NCI-H128 (cell line): ENCODE results near the gene RNMT.
"Not testable (repeated sequence)": the region's sequence is repeated elsewhere in the genome, so short reads cannot be mapped to it uniquely, and the experiment has no call there.

Experiments used
- DNase-seq: peaks from one replicate; lab custom pipeline; 2025; ENCODE audit not compliant: unreplicated experiment; lab: John Stamatoyannopoulos, UW

RNMT gene

GRCh38 chr18:13735681-13736080 is 9.2 kb downstream of the RNMT start:
- no peak for DNase-seq

GRCh38 chr18:13745696-13746095 is 19.2 kb downstream of the RNMT start:
- DNase-seq, result no peak

GRCh38 chr18:13746633-13747032 is 20.2 kb downstream of the RNMT start:
- no peak for DNase-seq

DNA sequence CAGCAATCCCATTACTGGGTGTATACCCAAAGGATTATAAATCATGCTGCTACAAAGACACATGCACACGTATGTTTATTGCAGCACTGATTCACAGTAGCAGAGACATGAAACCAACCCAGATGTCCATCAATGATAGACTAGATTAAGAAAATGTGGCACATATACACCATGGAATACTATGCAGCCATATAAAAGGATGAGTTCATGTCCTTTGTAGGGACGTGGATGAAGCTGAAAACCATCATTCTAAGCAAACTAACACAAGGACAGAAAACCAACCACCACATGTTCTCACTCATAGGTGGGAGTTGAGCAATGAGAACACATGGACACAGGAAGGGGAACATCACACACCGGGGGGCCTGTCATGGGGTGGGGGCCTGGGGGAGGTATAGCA is 25.1 kb downstream of the RNMT start:
- DNase-seq, result not testable (repeated sequence)

DNA sequence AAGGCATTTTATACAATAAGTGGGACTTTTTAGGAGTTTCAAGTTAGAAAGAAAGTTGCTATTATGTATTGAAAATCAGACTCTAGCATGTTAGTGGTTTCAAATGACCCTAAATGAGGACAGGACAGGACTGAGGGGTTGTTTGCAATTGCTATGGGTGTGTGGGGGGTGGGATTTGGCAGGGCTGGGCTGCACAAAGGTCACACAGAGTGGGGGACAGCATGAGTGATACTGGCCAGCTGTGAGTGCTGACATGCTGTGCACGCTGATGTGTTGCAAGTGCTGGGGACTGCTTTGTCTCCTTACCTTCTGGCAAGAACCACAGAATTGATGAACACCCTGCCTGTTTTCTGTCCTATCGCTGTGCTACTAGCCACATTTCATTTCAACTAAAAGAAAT is 29.8 kb downstream of the RNMT start:
- no peak for DNase-seq

GRCh38 chr18:13756671-13757070 is 30.2 kb downstream of the RNMT start:
- no peak for DNase-seq

- DNase-seq, result no peak
Measured at GRCh38 chr18:13758622-13759021, 32.1 kb downstream of the RNMT start.

GRCh38 chr18:13760047-13760446 is 33.6 kb downstream of the RNMT start:
- no peak for DNase-seq

DNA sequence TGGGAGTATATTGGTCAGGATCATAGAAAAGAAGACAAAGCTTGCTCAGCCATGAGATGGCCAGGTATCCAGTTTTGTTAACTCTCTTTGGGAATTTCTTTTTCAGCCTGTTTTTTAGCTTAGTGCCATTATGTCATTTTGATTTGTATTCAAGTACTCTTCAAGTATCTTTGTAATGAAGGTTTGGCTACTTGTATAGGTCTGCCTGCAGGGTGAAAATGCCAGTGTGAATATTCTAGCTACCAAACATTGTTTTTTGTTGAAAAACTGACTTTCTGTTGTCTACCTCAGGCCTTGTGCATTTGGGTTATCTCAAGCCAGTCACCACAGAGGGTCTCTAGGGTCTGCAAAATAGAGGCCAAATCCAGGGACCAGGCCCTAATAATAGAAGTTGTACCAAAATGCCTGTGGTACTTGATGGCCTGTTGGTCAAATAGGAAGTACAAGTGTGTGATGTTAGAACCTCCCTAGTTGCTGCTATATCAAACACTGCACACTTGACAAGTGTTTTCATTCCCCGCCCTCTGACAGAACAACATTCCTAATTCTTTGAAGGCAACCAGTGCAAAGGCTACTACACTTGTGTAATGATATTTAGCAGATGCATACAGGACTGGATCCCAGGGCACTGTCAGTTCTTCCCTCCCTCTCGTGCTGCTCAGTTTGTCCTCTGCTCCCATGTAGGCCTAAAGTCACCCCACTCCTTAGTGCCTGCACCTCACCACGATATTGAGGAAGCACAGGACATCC is 36.4 kb downstream of the RNMT start:
- no peak for DNase-seq

DNA sequence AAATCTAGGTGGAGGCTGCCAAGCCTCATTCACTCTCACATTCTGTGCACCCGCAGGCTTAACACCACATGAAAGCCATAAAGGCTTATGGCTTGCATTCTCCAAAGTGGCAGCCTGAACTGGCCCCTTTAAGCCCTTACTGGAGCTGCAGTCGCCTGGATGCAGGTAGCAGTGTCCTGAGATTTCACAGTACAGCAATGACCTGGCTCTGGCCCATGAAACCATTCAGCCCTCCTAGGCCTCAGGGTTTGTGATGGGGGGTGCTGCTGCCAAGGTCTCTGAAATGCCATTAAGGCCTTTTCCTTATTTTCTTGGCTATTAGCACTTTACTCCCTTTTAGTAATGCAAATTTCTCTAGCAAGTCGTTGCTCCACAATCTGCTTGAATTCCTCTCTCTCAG is 48.6 kb downstream of the RNMT start:
- DNase-seq, result no peak

- no peak for DNase-seq
Measured at GRCh38 chr18:13791181-13791580, 64.7 kb downstream of the RNMT start.

DNA sequence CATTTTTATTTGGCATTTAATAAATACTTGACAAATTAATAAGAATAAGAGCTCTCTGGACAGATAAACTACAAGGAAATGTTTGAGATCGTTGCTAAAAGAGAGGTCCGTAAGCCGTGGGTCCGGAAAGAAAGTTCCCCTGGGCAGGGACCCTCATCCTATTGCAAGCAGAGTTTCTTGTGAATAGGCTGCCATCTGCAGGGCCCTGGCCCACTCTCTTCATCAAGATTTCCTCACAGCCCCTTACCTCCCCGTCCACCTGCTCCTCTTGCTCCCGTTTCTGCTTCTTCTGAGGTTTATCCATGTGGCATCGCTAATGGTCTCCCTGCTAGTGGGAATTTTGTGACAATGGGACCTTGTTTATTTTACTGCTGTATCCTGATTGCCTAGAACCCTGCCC is 67.3 kb downstream of the RNMT start:
- no peak for DNase-seq

- DNase-seq, result no peak
Measured at GRCh38 chr18:13796515-13796914, 70.0 kb downstream of the RNMT start.

DNA sequence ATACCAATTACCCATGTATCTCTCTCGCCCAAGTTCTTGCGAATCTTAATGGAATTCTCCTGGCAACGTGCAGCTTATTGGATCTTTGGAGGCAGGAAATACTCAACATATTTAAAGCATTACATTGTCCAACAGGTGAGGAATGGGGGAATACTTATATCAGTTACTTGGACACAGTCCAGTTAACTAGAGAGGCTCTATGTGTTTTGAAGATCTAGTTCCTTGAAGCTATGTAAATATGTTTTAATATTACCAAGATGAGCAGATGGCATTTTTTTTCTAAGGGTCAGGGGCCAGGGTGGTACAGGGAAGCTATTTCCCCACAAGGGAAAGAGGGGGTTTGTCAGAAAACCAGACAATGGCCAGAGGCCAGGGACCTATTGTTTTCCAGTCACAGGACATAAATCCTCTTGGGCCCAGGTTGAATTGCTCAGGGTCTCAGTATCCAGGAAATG is 70.7 kb downstream of the RNMT start:
- DNase-seq, result no peak

DNA sequence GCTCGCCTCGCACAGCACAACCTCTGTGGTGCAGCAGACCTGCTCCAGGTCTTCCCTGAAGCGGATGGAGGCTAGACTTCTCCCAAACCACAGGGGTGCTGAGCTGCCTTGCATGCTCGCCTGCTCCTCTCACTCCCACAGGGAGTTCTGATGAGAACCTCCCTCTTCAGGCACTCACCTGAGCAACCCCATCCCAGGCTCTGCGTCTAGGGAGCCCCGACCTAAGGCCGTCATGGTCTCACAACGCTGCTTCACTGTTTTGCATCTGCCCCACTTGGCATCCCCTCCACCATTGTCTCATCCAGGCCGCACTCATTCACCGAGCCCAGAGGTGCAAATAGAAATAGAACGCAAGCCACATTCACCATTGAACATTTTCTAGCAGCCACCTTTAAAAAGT is 72.9 kb downstream of the RNMT start:
- DNase-seq, result no peak

DNA sequence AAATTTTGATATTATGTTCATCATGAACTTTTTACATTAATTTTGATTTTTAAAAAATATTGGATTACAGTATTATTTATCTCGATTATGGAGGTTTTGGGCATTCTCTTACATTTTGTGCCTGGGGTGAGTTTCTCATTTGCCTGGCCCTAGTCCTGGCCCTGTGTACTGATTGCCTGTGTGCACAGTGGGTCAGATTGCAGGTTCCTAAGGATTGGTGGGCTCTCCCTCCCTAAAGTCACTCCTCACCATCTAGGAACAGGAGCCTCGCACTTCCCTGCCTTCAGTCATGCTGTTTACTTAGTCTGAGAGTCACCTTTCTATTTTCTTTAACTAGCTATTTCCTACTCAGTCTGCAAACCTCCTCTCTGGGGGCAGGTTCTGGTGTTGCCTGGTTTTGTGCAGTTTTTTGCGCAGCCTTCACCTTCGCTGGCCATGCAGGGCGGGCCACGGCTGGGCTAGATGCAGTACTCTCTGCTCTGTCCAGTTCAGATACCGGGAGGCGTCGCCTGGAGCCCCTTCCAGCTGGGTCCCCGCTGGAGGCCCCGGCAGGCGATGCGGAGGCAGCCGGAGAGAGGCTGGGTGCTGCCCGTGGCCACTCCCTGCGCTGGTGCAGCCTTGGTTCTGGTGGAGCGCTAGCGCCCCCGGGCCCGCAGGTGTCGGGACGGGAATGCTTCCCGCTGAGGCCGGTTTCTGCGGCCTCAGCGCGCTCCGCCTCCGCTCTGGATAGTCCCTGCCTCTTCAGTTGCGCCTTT is 74.2 kb downstream of the RNMT start:
- DNase-seq, result peak; percentile 59

GRCh38 chr18:13801260-13801601 is 74.8 kb downstream of the RNMT start:
- no peak for DNase-seq

DNA sequence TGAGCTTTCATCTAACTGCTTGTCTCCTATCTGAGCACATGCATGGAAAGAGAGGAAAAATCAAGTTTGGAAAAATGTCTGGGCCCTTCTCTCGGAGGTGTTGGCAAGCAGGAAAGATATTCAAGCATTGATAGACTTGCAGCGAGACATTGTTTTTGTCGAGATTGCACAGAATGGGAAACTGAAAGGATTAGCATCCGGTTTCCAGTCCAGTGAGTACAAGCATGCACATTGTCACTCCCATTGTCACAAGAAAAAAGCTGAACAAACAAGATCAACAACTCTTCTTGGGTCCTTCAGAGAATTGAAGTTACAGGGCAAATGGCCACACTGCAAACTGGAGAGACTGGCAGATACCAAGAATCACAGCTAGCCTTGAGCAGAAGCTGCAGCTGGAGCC is 77.8 kb downstream of the RNMT start:
- no peak for DNase-seq

- no peak for DNase-seq
Measured at GRCh38 chr18:13808294-13809042, 82.0 kb downstream of the RNMT start.

GRCh38 chr18:13809043-13809430 is 82.6 kb downstream of the RNMT start:
- DNase-seq, result no peak

DNA sequence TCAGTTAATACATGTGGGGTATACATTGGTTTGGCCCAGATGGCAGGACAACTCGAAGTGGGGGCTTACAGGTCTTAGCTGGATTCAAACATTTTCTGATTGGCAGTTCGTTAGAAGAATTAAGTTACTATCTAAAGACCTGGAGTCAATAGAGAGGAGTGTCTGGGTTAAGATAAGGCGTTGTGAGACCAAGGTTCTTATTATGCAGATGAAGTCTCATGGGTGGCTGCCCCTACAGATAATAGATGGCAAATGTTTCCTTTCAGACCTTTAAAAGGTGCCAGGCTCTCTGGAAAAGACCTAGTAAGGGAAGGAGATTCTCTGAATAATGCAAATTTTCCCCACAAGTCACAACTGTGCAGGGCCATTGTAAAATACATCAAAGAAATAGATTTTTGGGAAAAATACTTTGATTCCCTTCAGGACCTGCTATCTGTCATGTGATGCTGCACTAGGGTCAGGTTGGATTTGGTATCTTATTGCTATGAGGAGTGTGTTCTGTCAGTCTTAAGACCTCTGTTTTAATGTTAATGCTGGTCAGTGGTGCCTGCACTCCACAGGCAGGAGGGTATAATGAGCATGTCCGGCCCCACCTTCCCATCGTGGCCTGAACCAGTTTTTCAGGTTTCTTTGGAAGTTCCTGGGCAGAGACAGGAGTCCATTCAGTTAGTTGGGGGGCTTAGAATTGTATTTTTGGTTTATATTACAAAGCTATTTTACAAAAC is 83.2 kb downstream of the RNMT start:
- DNase-seq, result no peak
